ENCODE data around the gene ECI1. TPM values are rescaled to one million over a fixed set of nuclear protein-coding genes. Genes with fewer than 3 reads are reported as not detected.

Gene ECI1
- total RNA-seq, 1 experiment from 2014 or later = 140 TPM

- Histone ChIP-seq H3K27ac (ENCODE audit: low read depth, low read length) (no peak overlapping the region), H3K4me3 (replicated peaks in 1 of 2; ENCODE audit: low read depth in 1 of 2, low read length in 2 of 2) (no peak overlapping the region), H3K9ac (ENCODE audit: low read length) (no peak overlapping the region), H3K79me2 (ENCODE audit: insufficient read depth, low read length) (peaks cover 46% of the 10 kb centered on the region), H3K4me2 (ENCODE audit: low read length) (no peak overlapping the region), H2AFZ (ENCODE audit: low read depth, low read length, poor library complexity, severe bottlenecking) (no peak overlapping the region), H3K9me2 (ENCODE audit: insufficient read depth) (no peaks in the 10 kb centered on the region), H4K20me1 (ENCODE audit: insufficient read depth) (peaks cover 9% of the 10 kb centered on the region; the same call in 1 of the 2 replicates), H3K9me3 (ENCODE audit: control insufficient read depth in 1 of 2, insufficient read depth in 1 of 2, low read depth in 1 of 2, low read length in 2 of 2) (no peaks in the 10 kb centered on the region), H3K27me3 (ENCODE audit: insufficient read depth, low read length) (no peaks in the 10 kb centered on the region), H3K36me3 (ENCODE audit: control insufficient read depth in 1 of 2, insufficient read depth in 2 of 2, low read length in 2 of 2) (peaks cover 4 to 33% of the 10 kb centered on the region in 2 experiments; a peak in 3 of 4 replicates), H3K4me1 (ENCODE audit: control insufficient read depth in 1 of 2, insufficient read depth in 2 of 2, low read length in 2 of 2) (peaks cover 21 to 45% of the 10 kb centered on the region in 2 experiments)
- RAD21 ChIA-PET (ENCODE audit: low non-redundant PET in 1 of 2, low total read pairs in 2 of 2, uncharacterized antibody in 2 of 2, unreplicated experiment in 2 of 2) = no interaction called here
- intact Hi-C loops (cut with micrococcal nuclease) = no loop called here
- DNase-seq (ENCODE audit: low read depth, low spot score) (no peak), ATAC-seq (no peak)
- CTCF ChIA-PET = no interaction called here
- BruUV-seq (replicated peaks) = no TSS peak
- TF ChIP-seq ZNF274 (IDR thresholded peaks at IDR 0.05; ENCODE audit: low read depth, low read length) (no peak), SRF (IDR thresholded peaks at IDR 0.05; ENCODE audit: low read depth) (no peak), FOSL1 (IDR thresholded peaks at IDR 0.05; ENCODE audit: low read depth) (no peak), MAX (IDR thresholded peaks at IDR 0.05) (no peak), TCF7L2 (IDR thresholded peaks at IDR 0.05; ENCODE audit: borderline replicate concordance, extremely low read depth, insufficient read depth, insufficient read length) (no peak), CEBPB (IDR thresholded peaks at IDR 0.05; ENCODE audit: low read depth) (no peak), REST (IDR thresholded peaks at IDR 0.05; ENCODE audit: low read depth) (no peak)
- POLR2A ChIA-PET = no interaction called here
Observed at GRCh38 chr16:2208772-2209171, 42.6 kb downstream of the ECI1 start.

All from HCT116 (cell line).